Measurements from ENCODE around the gene FAM120AOS. TPM values are rescaled to one million over a fixed set of nuclear protein-coding genes. Genes with fewer than 3 reads are reported as not detected.

Gene FAM120AOS
- total RNA-seq, 2 experiments from 2014 or later = 41.4 to 43.1 TPM

Other genes starting within 250 kb of the FAM120AOS start
- gene FAM120A, start 1.9 kb downstream of the FAM120AOS start, total RNA-seq = 100 to 1,000 TPM; 133 to 138 TPM
- 10 to 100 TPM; 25.5 to 26.8 TPM for gene PHF2, start 123.0 kb upstream of the FAM120AOS start, total RNA-seq